ENCODE data around the gene FGFR3.

GRCh38 chr4:1830642-1831228, 37.6 kb downstream of the FGFR3 start:
- TF ChIP-seq TAF1 (IDR thresholded peaks at IDR 0.05; ENCODE audit: low read depth) (no peak), SMC3 (conservative IDR thresholded peaks at IDR 0.05; ENCODE audit: poor library complexity) (no peak), MXI1 (conservative IDR thresholded peaks at IDR 0.05; ENCODE audit: poor library complexity, severe bottlenecking) (no peak), EZH2 (IDR thresholded peaks at IDR 0.05; ENCODE audit: borderline replicate concordance, insufficient read depth, low read length, poor library complexity, severe bottlenecking) (no peak), EP300 (conservative IDR thresholded peaks at IDR 0.05; ENCODE audit: poor library complexity, severe bottlenecking) (no peak), POLR2AphosphoS5 (IDR thresholded peaks at IDR 0.05) (no peak)
- TF ChIP-seq, protein P1, sequence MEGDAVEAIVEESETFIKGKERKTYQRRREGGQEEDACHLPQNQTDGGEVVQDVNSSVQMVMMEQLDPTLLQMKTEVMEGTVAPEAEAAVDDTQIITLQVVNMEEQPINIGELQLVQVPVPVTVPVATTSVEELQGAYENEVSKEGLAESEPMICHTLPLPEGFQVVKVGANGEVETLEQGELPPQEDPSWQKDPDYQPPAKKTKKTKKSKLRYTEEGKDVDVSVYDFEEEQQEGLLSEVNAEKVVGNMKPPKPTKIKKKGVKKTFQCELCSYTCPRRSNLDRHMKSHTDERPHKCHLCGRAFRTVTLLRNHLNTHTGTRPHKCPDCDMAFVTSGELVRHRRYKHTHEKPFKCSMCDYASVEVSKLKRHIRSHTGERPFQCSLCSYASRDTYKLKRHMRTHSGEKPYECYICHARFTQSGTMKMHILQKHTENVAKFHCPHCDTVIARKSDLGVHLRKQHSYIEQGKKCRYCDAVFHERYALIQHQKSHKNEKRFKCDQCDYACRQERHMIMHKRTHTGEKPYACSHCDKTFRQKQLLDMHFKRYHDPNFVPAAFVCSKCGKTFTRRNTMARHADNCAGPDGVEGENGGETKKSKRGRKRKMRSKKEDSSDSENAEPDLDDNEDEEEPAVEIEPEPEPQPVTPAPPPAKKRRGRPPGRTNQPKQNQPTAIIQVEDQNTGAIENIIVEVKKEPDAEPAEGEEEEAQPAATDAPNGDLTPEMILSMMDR (IDR thresholded peaks at IDR 0.05; ENCODE audit: poor library complexity, severe bottlenecking), result no peak
- TF ChIP-seq, protein P2, sequence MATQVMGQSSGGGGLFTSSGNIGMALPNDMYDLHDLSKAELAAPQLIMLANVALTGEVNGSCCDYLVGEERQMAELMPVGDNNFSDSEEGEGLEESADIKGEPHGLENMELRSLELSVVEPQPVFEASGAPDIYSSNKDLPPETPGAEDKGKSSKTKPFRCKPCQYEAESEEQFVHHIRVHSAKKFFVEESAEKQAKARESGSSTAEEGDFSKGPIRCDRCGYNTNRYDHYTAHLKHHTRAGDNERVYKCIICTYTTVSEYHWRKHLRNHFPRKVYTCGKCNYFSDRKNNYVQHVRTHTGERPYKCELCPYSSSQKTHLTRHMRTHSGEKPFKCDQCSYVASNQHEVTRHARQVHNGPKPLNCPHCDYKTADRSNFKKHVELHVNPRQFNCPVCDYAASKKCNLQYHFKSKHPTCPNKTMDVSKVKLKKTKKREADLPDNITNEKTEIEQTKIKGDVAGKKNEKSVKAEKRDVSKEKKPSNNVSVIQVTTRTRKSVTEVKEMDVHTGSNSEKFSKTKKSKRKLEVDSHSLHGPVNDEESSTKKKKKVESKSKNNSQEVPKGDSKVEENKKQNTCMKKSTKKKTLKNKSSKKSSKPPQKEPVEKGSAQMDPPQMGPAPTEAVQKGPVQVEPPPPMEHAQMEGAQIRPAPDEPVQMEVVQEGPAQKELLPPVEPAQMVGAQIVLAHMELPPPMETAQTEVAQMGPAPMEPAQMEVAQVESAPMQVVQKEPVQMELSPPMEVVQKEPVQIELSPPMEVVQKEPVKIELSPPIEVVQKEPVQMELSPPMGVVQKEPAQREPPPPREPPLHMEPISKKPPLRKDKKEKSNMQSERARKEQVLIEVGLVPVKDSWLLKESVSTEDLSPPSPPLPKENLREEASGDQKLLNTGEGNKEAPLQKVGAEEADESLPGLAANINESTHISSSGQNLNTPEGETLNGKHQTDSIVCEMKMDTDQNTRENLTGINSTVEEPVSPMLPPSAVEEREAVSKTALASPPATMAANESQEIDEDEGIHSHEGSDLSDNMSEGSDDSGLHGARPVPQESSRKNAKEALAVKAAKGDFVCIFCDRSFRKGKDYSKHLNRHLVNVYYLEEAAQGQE (IDR thresholded peaks at IDR 0.05; ENCODE audit: borderline replicate concordance), result no peak
